MM.1S (cell line): Measurements from ENCODE around the gene KCMF1.

Experiments
- CTCF ChIP-seq: fragments of 300-600 bp; sonication (generic); IDR thresholded peaks from 2 replicates; pipeline ENCODE4 v1.5.1; 2016; ENCODE audit warnings: antibody characterized with exemption, low read length, mixed read lengths
- EZH2 ChIP-seq: fragments of 300-600 bp; sonication (generic); optimal IDR thresholded peaks from 2 replicates; pipeline ENCODE3; 2017; ENCODE audit warnings: low read depth, mild to moderate bottlenecking, antibody characterized with exemption, low read length, mixed read lengths
- EZH2phosphoT487 ChIP-seq: fragments of 300-600 bp; sonication (generic); IDR thresholded peaks from 2 replicates; pipeline ENCODE4 v1.6.1; 2018; ENCODE audit warnings: antibody characterized with exemption, low read length

DNA sequence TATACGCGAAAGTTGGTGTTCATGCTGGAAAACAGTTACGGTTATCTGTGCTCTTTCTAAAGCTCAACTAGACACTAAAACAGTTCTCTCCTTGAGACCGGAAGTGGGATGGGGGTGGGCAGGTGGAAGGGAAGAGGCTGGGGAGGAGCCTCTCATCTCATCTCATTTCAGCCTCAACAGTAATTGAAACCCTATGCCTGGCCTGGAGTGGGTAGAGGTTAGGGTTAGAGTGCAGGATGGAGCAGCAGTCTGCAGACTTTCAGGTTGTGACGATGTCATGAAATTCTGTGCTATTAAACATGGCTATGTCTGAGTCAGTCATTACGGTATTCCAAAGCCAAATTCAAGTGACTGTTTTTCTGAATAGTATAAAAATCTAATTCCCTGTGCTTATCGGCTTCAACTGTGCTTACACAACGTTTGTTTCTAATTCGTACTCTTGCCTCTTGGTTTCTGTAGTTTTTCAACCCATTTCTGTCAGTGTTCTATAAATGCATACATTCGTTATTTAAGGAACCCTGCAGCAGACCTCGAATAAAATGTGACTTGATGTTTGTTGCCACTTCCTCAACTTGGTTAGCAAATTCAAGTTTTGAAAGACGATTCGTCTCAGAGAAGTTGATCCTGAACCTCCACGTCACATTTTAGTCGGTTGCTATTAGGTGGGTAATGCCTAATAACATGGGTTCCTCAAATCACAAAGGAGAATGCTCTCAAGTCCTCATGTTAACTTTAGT, 86.4 kb downstream of the KCMF1 start:
- TF ChIP-seq CTCF: no peak
- no peak for TF ChIP-seq EZH2
- TF ChIP-seq EZH2phosphoT487: no peak
